Measurements from ENCODE around the gene RAB7A. TPM values are rescaled to one million over a fixed set of nuclear protein-coding genes. Genes with fewer than 3 reads are reported as not detected.

RAB7A gene
- total and polyA plus RNA-seq, 2 of the 13 experiments (the other 11 are each of a cell fraction or from before 2014, with no cell fraction given): 26.5 to 182 TPM

DNA sequence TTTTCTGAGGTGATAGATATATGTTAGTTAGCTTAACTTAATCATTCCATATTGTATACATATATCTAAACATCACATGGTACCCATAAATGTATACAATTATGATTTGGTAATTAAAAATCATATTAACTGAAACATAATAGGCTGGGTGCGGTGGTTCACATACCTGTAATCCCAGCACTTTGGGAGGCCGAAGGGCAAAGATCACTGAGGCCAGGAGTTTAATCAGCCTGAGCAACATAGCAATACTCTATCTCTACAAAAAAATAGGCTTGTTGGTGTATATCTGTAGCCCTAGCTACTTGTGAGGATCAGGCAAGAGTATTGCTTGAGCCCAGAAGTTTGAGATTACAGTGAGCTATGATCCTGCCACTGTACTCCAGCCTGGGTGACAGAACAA, 20.9 kb downstream of the RAB7A start (continued):
- TF ChIP-seq RORA (CRISPR knock-in tag; IDR thresholded peaks at IDR 0.05): no peak

DNA sequence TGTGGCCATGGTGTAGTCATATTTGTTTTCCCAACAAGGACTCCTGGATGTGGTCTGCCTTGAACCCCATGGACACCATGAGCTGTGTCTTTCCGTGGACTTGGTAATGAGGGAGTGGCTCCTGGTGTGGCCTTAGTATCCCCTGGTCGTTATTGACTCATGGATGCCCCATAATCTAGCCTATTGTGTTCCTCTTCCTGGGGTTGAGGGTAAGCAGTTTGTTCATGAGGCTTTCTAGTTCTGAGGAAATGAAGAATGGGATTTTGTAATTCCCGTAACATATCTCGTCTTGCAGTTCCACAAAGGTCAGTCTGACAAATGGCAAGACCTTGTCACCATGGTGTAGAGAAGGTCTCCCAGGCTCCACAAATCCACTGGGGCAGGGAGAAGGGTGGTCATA, 22.6 kb downstream of the RAB7A start:
- 89% methylated on average over 4 of the region's 4 CpGs for WGBS (ENCODE audit: low lambda C conversion rate)
- Histone ChIP-seq H3K4me1 (ENCODE audit: insufficient read depth, low read length) (0 out of 2 replicates have a peak, but pooled peaks cover under 1% of the 10 kb centered on the region), H3K9me3 (ENCODE audit: low read length) (no peaks in the 10 kb centered on the region), H3K9ac (ENCODE audit: insufficient read depth, low read depth, low read length) (no peak overlapping the region), H3K4me2 (ENCODE audit: low read depth, low read length) (no peak overlapping the region), H3K4me3 (replicated peaks in 1 of 3; ENCODE audit: insufficient read depth in 1 of 3, low read depth in 2 of 3, low read length in 3 of 3) (no peak overlapping the region), H3K27ac (ENCODE audit: extremely low read length, insufficient read depth, low read length) (no peak overlapping the region), H4K20me1 (ENCODE audit: insufficient read depth, low read length) (peaks cover 46% of the 10 kb centered on the region), H3K79me2 (ENCODE audit: insufficient read depth, low read length) (peaks cover 88% of the 10 kb centered on the region), H3K27me3 (ENCODE audit: control insufficient read depth in 1 of 2, insufficient read depth in 2 of 2, low read length in 2 of 2) (no peaks in the 10 kb centered on the region), H3K36me3 (replicated peaks in 1 of 2; ENCODE audit: control insufficient read depth in 1 of 2, insufficient read depth in 2 of 2, low read length in 2 of 2) (peaks cover 4 to 10% of the 10 kb centered on the region in 2 experiments; a peak in 4 of 5 replicates), H2AFZ (ENCODE audit: low read length) (no peak overlapping the region)
- TF ChIP-seq PCBP2 (optimal IDR thresholded peaks at IDR 0.05; ENCODE audit: low read depth, low read length, poor library complexity, severe bottlenecking): no peak
- TF ChIP-seq ATRX (CRISPR knock-in tag; IDR thresholded peaks at IDR 0.05; ENCODE audit: borderline replicate concordance): no peak
- TF ChIP-seq SKI (IDR thresholded peaks at IDR 0.05; ENCODE audit: partially characterized antibody): no peak
- TF ChIP-seq RFX5 (IDR thresholded peaks at IDR 0.05; ENCODE audit: low read depth, low read length): no peak
- TF ChIP-seq ZNF878 (CRISPR knock-in tag; IDR thresholded peaks at IDR 0.05): no peak
- TF ChIP-seq, protein P1, sequence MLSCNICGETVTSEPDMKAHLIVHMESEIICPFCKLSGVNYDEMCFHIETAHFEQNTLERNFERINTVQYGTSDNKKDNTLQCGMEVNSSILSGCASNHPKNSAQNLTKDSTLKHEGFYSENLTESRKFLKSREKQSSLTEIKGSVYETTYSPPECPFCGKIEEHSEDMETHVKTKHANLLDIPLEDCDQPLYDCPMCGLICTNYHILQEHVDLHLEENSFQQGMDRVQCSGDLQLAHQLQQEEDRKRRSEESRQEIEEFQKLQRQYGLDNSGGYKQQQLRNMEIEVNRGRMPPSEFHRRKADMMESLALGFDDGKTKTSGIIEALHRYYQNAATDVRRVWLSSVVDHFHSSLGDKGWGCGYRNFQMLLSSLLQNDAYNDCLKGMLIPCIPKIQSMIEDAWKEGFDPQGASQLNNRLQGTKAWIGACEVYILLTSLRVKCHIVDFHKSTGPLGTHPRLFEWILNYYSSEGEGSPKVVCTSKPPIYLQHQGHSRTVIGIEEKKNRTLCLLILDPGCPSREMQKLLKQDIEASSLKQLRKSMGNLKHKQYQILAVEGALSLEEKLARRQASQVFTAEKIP (CRISPR knock-in tag; IDR thresholded peaks at IDR 0.05; ENCODE audit: borderline replicate concordance): no peak
- TF ChIP-seq, protein P2, sequence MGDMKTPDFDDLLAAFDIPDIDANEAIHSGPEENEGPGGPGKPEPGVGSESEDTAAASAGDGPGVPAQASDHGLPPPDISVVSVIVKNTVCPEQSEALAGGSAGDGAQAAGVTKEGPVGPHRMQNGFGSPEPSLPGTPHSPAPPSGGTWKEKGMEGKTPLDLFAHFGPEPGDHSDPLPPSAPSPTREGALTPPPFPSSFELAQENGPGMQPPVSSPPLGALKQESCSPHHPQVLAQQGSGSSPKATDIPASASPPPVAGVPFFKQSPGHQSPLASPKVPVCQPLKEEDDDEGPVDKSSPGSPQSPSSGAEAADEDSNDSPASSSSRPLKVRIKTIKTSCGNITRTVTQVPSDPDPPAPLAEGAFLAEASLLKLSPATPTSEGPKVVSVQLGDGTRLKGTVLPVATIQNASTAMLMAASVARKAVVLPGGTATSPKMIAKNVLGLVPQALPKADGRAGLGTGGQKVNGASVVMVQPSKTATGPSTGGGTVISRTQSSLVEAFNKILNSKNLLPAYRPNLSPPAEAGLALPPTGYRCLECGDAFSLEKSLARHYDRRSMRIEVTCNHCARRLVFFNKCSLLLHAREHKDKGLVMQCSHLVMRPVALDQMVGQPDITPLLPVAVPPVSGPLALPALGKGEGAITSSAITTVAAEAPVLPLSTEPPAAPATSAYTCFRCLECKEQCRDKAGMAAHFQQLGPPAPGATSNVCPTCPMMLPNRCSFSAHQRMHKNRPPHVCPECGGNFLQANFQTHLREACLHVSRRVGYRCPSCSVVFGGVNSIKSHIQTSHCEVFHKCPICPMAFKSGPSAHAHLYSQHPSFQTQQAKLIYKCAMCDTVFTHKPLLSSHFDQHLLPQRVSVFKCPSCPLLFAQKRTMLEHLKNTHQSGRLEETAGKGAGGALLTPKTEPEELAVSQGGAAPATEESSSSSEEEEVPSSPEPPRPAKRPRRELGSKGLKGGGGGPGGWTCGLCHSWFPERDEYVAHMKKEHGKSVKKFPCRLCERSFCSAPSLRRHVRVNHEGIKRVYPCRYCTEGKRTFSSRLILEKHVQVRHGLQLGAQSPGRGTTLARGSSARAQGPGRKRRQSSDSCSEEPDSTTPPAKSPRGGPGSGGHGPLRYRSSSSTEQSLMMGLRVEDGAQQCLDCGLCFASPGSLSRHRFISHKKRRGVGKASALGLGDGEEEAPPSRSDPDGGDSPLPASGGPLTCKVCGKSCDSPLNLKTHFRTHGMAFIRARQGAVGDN (CRISPR knock-in tag; IDR thresholded peaks at IDR 0.05): no peak
- TF ChIP-seq THAP11 (CRISPR knock-in tag; IDR thresholded peaks at IDR 0.05): no peak
- no peak for TF ChIP-seq ZNF607 (CRISPR knock-in tag; IDR thresholded peaks at IDR 0.05; ENCODE audit: borderline replicate concordance)
- in situ Hi-C loops (cut with HindIII; ENCODE audit: extremely low pct_ligation_motif_present, low pct_unique_long_range_greater_than_20kb): no loop called here
- intact Hi-C loops (cut with micrococcal nuclease; ENCODE audit: unreplicated experiment): no loop called here
- BruUV-seq (replicated peaks): no TSS peak
- CTCF ChIA-PET (ENCODE audit: low intra/inter-chr PET ratio, low total read pairs): no interaction called here
- POLR2A ChIA-PET: no interaction called here
- no peak for DNase-seq (ENCODE audit: low spot score)
- FAIRE-seq: no peak
- no peak for ATAC-seq
